H1 (cell line): Measurements from ENCODE around the gene LDB1.

Source experiments
- CHD2 ChIP-seq: IDR thresholded peaks from 2 replicates; pipeline ENCODE4 v1.6.1; 2012; ENCODE audit warnings: low read length, improper control_type of control experiment
- CTCF ChIP-seq, 3 experiments: IDR thresholded peaks; 1 replicate in 2 of 3; 2 replicates in 1 of 3; pipeline versions ENCODE4 v1.5.1 to v1.6.1; 2011; ENCODE audit warnings: low read length in 3 of 3, mild to moderate bottlenecking in 3 of 3, inconsistent platforms in 2 of 3, low read depth in 1 of 3, moderate library complexity in 1 of 3; ENCODE audit not compliant: insufficient read depth in 1 of 3; ENCODE audit errors: control extremely low read depth in 1 of 3
- EP300 ChIP-seq, 2 experiments: IDR thresholded peaks; 1 replicate in 1 of 2; 2 replicates in 1 of 2; pipeline ENCODE4 v1.6.1; 2011 to 2012; ENCODE audit warnings: low read depth in 2 of 2, low read length in 2 of 2, mild to moderate bottlenecking in 2 of 2, borderline replicate concordance in 1 of 2, inconsistent platforms in 1 of 2, moderate library complexity in 1 of 2
- EZH2 ChIP-seq: fragments of 200-600 bp; sonication (generic); IDR thresholded peaks from 2 replicates; pipeline ENCODE4 v1.7.1; 2012; ENCODE audit warnings: low read depth, mild to moderate bottlenecking, moderate library complexity, low read length, inconsistent platforms; ENCODE audit not compliant: severe bottlenecking
- JUND ChIP-seq: IDR thresholded peaks from 2 replicates; pipeline ENCODE4 v1.6.1; 2011; ENCODE audit warnings: mild to moderate bottlenecking, improper control_type of control experiment, low read length
- NRF1 ChIP-seq: IDR thresholded peaks from 2 replicates; pipeline ENCODE4 v1.6.1; 2011; ENCODE audit warnings: mild to moderate bottlenecking, low read depth, low read length, improper control_type of control experiment
- POLR2A ChIP-seq, 2 experiments: IDR thresholded peaks; 1 replicate in 1 of 2; 2 replicates in 1 of 2; pipeline ENCODE4 v1.6.1; 2011; ENCODE audit warnings: low read depth in 2 of 2, low read length in 2 of 2, mild to moderate bottlenecking in 2 of 2; ENCODE audit errors: control extremely low read depth in 1 of 2
- POLR2AphosphoS5 ChIP-seq: IDR thresholded peaks from 2 replicates; pipeline ENCODE4 v1.6.1; 2011; ENCODE audit warnings: low read depth, low read length
- RAD21 ChIP-seq, 2 experiments: IDR thresholded peaks in 1 of 2; conservative IDR thresholded peaks in 1 of 2; 2 replicates each; pipeline ENCODE4 v1.6.1; 2011; ENCODE audit warnings: low read depth in 2 of 2, low read length in 2 of 2, improper control_type of control experiment in 1 of 2, inconsistent platforms in 1 of 2, mild to moderate bottlenecking in 1 of 2, moderate library complexity in 1 of 2
- SIN3A ChIP-seq, 2 experiments: IDR thresholded peaks in 1 of 2; conservative IDR thresholded peaks in 1 of 2; 2 replicates each; pipeline ENCODE4 v1.6.1; 2011 to 2012; ENCODE audit warnings: low read length in 2 of 2, improper control_type of control experiment in 1 of 2, low read depth in 1 of 2, mild to moderate bottlenecking in 1 of 2
- USF2 ChIP-seq: IDR thresholded peaks from 2 replicates; pipeline ENCODE4 v1.6.1; 2011; ENCODE audit warnings: low read length, improper control_type of control experiment

GRCh38 chr10:102059987-102060386, 60.2 kb downstream of the LDB1 start:
- TF ChIP-seq CTCF (IDR thresholded peaks at IDR 0.05; ENCODE audit: control extremely low read depth in 1 of 3, insufficient read depth in 1 of 3, low read depth in 1 of 3, low read length in 3 of 3) = no peak
- TF ChIP-seq POLR2AphosphoS5 = no peak
- TF ChIP-seq POLR2A (IDR thresholded peaks at IDR 0.05; ENCODE audit: control extremely low read depth in 1 of 2, low read depth in 2 of 2, low read length in 2 of 2) = no peak
- TF ChIP-seq RAD21 (IDR thresholded peaks at IDR 0.05 in 1 of 2, conservative IDR thresholded peaks at IDR 0.05 in 1 of 2; ENCODE audit: low read depth in 2 of 2, low read length in 2 of 2) = no peak
- no peak for TF ChIP-seq EZH2
- no peak for TF ChIP-seq NRF1
- no peak for TF ChIP-seq SIN3A (conservative IDR thresholded peaks at IDR 0.05 in 1 of 2, IDR thresholded peaks at IDR 0.05 in 1 of 2; ENCODE audit: low read depth in 1 of 2, low read length in 2 of 2)
- no peak for TF ChIP-seq JUND
- TF ChIP-seq CHD2 = no peak
- TF ChIP-seq USF2 = no peak
- TF ChIP-seq EP300 (IDR thresholded peaks at IDR 0.05; ENCODE audit: borderline replicate concordance in 1 of 2, low read depth in 2 of 2, low read length in 2 of 2) = no peak
